Bronchial epithelial cell (primary cell): ENCODE data around the gene DSG2. TPM values are rescaled to one million over a fixed set of nuclear protein-coding genes. Genes with fewer than 3 reads are reported as not detected.
A peak's percentile ranks its signal among the peaks of the same experiment; 100 is the strongest.

ENCODE experiments used
- DNase-seq: peaks from one replicate; pipeline ENCODE4 v3.0.0-alpha.2; 2010; ENCODE audit warnings: low read depth
- FAIRE-seq: peaks from 2 replicates; lab custom pipeline; 2011; peaks lifted over from hg19 to GRCh38; lab: Jason Lieb, UNC
- H3K27me3 ChIP-seq: 2 replicates; pipeline ENCODE4 v1.5.1; 2011; ENCODE audit warnings: low read length; ENCODE audit not compliant: control insufficient read depth, insufficient read depth
- H3K36me3 ChIP-seq: 2 replicates; pipeline ENCODE4 v1.5.1; 2011; ENCODE audit warnings: low read length; ENCODE audit not compliant: control insufficient read depth, insufficient read depth
- H3K4me3 ChIP-seq: 2 replicates; pipeline ENCODE4 v1.5.1; 2011; ENCODE audit warnings: mild to moderate bottlenecking, low read depth, low read length, control low read depth
- total RNA-seq: library from RNA; depleted of rRNA; stranded (reverse); fragments of >200 nt; gene quantifications from 2 replicates; pipeline ENCODE4 v1.2.1, GENCODE V29; 2014
- TF ChIP-seq, protein P1 (sequence below): IDR thresholded peaks from 2 replicates; pipeline ENCODE4 v1.5.1; 2011; ENCODE audit warnings: mild to moderate bottlenecking, moderate library complexity, low read length, control low read depth, inconsistent platforms; ENCODE audit not compliant: insufficient read depth, severe bottlenecking

DSG2 gene
- total RNA-seq, 1 donor from 2014 or later, result 110 TPM

DNA sequence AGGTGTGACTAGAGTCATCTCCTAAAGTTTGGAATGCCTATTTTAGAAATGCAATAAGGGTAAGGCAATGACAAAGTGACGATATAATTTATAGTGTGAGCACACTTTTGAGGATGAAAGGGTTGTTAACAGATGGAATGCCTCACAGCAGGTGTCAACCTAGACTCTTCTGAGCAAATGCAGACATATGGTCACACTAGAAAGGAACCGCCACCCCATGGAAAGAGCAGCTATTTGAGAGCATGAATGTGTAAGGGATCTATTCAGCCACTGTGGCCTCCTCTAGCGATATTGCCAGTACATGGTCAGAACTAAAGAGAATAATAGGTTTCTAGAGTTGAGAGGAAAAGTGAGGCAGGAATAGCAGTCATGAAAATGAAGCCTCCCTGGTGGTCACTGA is 18.5 kb downstream of the DSG2 start:
- TF ChIP-seq, protein P1, sequence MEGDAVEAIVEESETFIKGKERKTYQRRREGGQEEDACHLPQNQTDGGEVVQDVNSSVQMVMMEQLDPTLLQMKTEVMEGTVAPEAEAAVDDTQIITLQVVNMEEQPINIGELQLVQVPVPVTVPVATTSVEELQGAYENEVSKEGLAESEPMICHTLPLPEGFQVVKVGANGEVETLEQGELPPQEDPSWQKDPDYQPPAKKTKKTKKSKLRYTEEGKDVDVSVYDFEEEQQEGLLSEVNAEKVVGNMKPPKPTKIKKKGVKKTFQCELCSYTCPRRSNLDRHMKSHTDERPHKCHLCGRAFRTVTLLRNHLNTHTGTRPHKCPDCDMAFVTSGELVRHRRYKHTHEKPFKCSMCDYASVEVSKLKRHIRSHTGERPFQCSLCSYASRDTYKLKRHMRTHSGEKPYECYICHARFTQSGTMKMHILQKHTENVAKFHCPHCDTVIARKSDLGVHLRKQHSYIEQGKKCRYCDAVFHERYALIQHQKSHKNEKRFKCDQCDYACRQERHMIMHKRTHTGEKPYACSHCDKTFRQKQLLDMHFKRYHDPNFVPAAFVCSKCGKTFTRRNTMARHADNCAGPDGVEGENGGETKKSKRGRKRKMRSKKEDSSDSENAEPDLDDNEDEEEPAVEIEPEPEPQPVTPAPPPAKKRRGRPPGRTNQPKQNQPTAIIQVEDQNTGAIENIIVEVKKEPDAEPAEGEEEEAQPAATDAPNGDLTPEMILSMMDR, result no peak
- Histone ChIP-seq H3K27me3 (no peaks in the 10 kb centered on the region), H3K4me3 (no peak overlapping the region), H3K36me3 (no peaks in the 10 kb centered on the region)
- FAIRE-seq (peak; percentile 28), DNase-seq (no peak)

DNA sequence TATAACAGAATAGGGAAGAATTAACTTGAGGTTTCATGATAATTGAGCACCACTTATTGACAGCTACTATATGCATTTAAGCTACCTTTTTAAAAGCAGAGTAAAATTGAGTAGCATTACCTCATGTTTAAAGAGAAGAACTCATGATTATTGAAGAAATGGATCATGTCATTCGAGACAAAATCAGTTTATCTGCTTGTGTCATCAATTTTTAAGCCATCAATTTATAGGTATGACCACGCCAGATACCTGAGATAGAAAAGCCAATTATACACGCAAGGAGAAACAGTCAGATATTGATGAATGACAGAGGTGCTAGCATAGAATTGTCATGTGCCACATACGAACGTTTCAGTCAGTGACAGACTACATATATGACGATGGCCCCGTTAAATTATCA is 28.4 kb downstream of the DSG2 start:
- H3K36me3 ChIP-seq, result peaks cover 16% of the 10 kb centered on the region
- TF ChIP-seq, protein P1, result no peak
- H3K27me3 ChIP-seq, result no peaks in the 10 kb centered on the region
- H3K4me3 ChIP-seq, result no peak overlapping the region
- DNase-seq, result no peak
- no peak for FAIRE-seq

DNA sequence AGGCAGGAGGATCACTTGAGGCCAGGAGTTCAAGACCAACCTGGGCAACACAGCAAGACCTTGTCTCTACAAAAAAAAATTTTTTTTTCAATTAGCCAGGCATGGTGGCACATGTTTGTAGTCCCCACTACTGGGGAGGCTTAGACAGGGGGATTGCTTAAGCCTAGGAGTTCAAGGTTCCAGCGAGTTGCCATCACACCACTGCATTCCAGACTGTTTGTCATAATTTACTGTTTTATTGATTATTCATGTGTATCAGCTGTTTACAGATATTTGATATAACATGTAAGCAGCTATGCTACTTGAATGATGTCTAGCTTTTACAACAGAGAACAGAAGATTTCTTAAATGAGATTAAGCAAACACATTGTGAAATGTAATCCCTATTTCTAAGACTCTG is 35.3 kb downstream of the DSG2 start:
- TF ChIP-seq, protein P1, result no peak
- no peak for DNase-seq
- FAIRE-seq, result no peak
- Histone ChIP-seq H3K27me3 (no peaks in the 10 kb centered on the region), H3K4me3 (no peak overlapping the region), H3K36me3 (peaks cover 9% of the 10 kb centered on the region)

DNA sequence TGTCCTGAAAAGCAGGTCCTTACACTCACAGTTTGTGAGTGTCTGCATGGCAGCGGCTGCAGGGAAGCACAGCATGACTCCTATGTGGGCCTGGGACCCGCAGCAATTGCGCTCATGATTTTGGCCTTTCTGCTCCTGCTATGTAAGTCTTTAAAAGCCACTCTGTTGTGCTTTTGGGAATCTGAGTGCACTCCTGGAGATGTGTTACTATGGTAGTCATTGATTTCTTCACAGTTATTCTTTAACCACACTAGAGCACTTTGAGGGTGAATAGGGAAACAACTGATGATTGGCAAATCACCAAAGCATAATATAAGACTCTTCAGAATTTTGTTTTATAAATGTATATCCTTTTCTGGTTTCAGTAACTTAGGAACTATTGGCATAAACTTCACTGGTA is 40.9 kb downstream of the DSG2 start:
- DNase-seq, result no peak
- Histone ChIP-seq H3K36me3 (peaks cover 34% of the 10 kb centered on the region), H3K27me3 (no peaks in the 10 kb centered on the region), H3K4me3 (no peak overlapping the region)
- TF ChIP-seq, protein P1, result no peak
- FAIRE-seq, result no peak

DNA sequence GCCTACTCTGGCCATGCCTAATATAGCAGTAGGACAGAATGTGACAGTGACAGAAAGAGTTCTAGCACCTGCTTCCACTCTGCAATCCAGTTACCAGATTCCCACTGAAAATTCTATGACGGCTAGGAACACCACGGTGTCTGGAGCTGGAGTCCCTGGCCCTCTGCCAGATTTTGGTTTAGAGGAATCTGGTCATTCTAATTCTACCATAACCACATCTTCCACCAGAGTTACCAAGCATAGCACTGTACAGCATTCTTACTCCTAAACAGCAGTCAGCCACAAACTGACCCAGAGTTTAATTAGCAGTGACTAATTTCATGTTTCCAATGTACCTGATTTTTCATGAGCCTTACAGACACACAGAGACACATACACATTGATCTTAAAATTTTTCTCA is 48.5 kb downstream of the DSG2 start:
- no peak for FAIRE-seq
- H3K36me3 ChIP-seq, result peaks cover 21% of the 10 kb centered on the region

DNA sequence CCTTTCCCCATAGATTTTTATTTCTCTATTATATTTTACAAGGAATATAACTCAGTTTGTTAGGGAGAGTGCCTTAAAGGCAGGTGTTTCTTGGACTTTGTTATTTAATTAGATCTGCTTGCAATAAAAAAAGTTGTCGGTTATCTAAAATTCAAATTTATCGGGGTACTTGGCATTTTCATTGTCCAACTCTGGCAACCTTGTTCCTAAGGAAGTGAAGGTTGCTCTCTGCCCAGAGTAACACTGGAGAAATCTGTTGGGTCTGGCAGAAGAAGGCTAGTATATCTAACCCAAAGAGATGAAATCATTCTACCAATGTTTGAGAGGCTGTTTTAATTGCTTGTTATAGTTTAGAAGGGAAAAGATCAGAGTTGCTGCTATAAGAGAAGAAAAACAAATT is 50.9 kb downstream of the DSG2 start:
- Histone ChIP-seq H3K4me3 (no peak overlapping the region), H3K36me3 (peaks cover 10% of the 10 kb centered on the region), H3K27me3 (no peaks in the 10 kb centered on the region)
- no peak for DNase-seq
- no peak for FAIRE-seq
- TF ChIP-seq, protein P1, result no peak

More for the DNA sequence above, 48.5 kb downstream of the DSG2 start:
- TF ChIP-seq, protein P1, result no peak
- Histone ChIP-seq H3K4me3 (no peak overlapping the region), H3K27me3 (no peaks in the 10 kb centered on the region)
- DNase-seq, result no peak
